ENCODE measurements around the gene SLU7. TPM values are rescaled to one million over a fixed set of nuclear protein-coding genes. Genes with fewer than 3 reads are reported as not detected.

The SLU7 gene
- polyA plus RNA-seq, 1 donor from 2014 or later = 82.2 TPM

DNA sequence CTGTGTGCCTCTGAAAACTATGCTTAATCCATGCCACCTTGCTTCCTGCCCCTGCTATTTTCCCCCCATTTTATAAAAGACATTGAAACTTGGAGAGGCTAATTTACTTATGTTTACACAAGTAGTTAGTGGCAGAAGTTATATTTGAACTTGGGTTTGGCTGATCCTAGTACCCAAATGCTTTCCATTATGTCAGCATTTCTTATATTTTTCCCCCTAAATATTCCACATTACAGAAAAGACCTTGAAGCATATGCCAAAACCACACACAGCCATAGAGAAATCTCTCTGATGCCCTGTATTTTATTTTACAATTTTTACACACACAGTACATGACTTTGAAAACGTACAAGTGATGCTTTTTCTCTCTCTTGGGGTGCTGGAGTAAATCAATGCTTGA is 59.6 kb downstream of the SLU7 start:
- TF ChIP-seq RAD21 (conservative IDR thresholded peaks at IDR 0.05) = no peak
- TF ChIP-seq EP300 (conservative IDR thresholded peaks at IDR 0.05; ENCODE audit: poor library complexity, severe bottlenecking) = no peak
- TF ChIP-seq POLR2AphosphoS5 (IDR thresholded peaks at IDR 0.05) = no peak
- no peak for TF ChIP-seq MXI1 (conservative IDR thresholded peaks at IDR 0.05; ENCODE audit: poor library complexity, severe bottlenecking)
- no peak for TF ChIP-seq REST (IDR thresholded peaks at IDR 0.05; ENCODE audit: borderline replicate concordance)
- no peak for TF ChIP-seq EZH2 (IDR thresholded peaks at IDR 0.05; ENCODE audit: borderline replicate concordance, insufficient read depth, low read length, poor library complexity, severe bottlenecking)
- no peak for TF ChIP-seq SMC3 (conservative IDR thresholded peaks at IDR 0.05; ENCODE audit: poor library complexity)
- TF ChIP-seq TAF1 (IDR thresholded peaks at IDR 0.05; ENCODE audit: low read depth) = no peak
- TF ChIP-seq, protein P1, sequence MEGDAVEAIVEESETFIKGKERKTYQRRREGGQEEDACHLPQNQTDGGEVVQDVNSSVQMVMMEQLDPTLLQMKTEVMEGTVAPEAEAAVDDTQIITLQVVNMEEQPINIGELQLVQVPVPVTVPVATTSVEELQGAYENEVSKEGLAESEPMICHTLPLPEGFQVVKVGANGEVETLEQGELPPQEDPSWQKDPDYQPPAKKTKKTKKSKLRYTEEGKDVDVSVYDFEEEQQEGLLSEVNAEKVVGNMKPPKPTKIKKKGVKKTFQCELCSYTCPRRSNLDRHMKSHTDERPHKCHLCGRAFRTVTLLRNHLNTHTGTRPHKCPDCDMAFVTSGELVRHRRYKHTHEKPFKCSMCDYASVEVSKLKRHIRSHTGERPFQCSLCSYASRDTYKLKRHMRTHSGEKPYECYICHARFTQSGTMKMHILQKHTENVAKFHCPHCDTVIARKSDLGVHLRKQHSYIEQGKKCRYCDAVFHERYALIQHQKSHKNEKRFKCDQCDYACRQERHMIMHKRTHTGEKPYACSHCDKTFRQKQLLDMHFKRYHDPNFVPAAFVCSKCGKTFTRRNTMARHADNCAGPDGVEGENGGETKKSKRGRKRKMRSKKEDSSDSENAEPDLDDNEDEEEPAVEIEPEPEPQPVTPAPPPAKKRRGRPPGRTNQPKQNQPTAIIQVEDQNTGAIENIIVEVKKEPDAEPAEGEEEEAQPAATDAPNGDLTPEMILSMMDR (IDR thresholded peaks at IDR 0.05; ENCODE audit: poor library complexity, severe bottlenecking) = no peak
- Histone ChIP-seq H3K9ac (ENCODE audit: low read length) (no peak overlapping the region), H3K27me3 (ENCODE audit: insufficient read depth, low read depth, low read length) (no peaks in the 10 kb centered on the region), H2AFZ (ENCODE audit: low read depth, low read length) (no peak overlapping the region), H3K4me2 (ENCODE audit: low read length) (no peak overlapping the region), H3K36me3 (ENCODE audit: insufficient read depth, low read length) (no peaks in the 10 kb centered on the region), H3K27ac (ENCODE audit: low read length) (no peak overlapping the region), H3K4me3 (ENCODE audit: low read length) (no peak overlapping the region), H3F3A (ENCODE audit: insufficient read depth, low read length, poor library complexity, severe bottlenecking) (no peaks in the 10 kb centered on the region), H3K9me2 (ENCODE audit: insufficient read depth, low read length) (no peaks in the 10 kb centered on the region), H3K9me3 (ENCODE audit: low read length) (no peaks in the 10 kb centered on the region), H3K79me2 (replicated peaks; ENCODE audit: insufficient read depth, low read length) (no peaks in the 10 kb centered on the region), H4K20me1 (ENCODE audit: insufficient read depth) (no peaks in the 10 kb centered on the region)

- no peaks in the 10 kb centered on the region for H4K20me1 ChIP-seq (ENCODE audit: insufficient read depth)
- H2AFZ ChIP-seq (ENCODE audit: low read depth, low read length) = no peak overlapping the region
- H3K4me3 ChIP-seq (ENCODE audit: low read length) = no peak overlapping the region
- no peak overlapping the region for H3K4me2 ChIP-seq (ENCODE audit: low read length)
- H3K27me3 ChIP-seq (ENCODE audit: insufficient read depth, low read depth, low read length) = no peaks in the 10 kb centered on the region
- no peaks in the 10 kb centered on the region for H3F3A ChIP-seq (ENCODE audit: insufficient read depth, low read length, poor library complexity, severe bottlenecking)
- no peaks in the 10 kb centered on the region for H3K9me3 ChIP-seq (ENCODE audit: low read length)
- no peaks in the 10 kb centered on the region for H3K9me2 ChIP-seq (ENCODE audit: insufficient read depth, low read length)
- no peaks in the 10 kb centered on the region for H3K79me2 ChIP-seq (replicated peaks; ENCODE audit: insufficient read depth, low read length)
- TF ChIP-seq REST (IDR thresholded peaks at IDR 0.05; ENCODE audit: borderline replicate concordance) = no peak
- no peak for TF ChIP-seq POLR2AphosphoS5 (IDR thresholded peaks at IDR 0.05)
- no peak for TF ChIP-seq TAF1 (IDR thresholded peaks at IDR 0.05; ENCODE audit: low read depth)
- no peak for TF ChIP-seq RAD21 (conservative IDR thresholded peaks at IDR 0.05)
- TF ChIP-seq, protein P1 (IDR thresholded peaks at IDR 0.05; ENCODE audit: poor library complexity, severe bottlenecking) = no peak
- TF ChIP-seq SMC3 (conservative IDR thresholded peaks at IDR 0.05; ENCODE audit: poor library complexity) = no peak
- no peak for TF ChIP-seq MXI1 (conservative IDR thresholded peaks at IDR 0.05; ENCODE audit: poor library complexity, severe bottlenecking)
- TF ChIP-seq EZH2 (IDR thresholded peaks at IDR 0.05; ENCODE audit: borderline replicate concordance, insufficient read depth, low read length, poor library complexity, severe bottlenecking) = no peak
- TF ChIP-seq EP300 (conservative IDR thresholded peaks at IDR 0.05; ENCODE audit: poor library complexity, severe bottlenecking) = no peak
- no peaks in the 10 kb centered on the region for H3K36me3 ChIP-seq (ENCODE audit: insufficient read depth, low read length)
- H3K9ac ChIP-seq (ENCODE audit: low read length) = no peak overlapping the region
- no peak overlapping the region for H3K27ac ChIP-seq (ENCODE audit: low read length)
Measured at GRCh38 chr5:160357861-160358411, 60.9 kb downstream of the SLU7 start.
